Progenitor cell of endocrine pancreas (in vitro differentiated cells): ENCODE results near the gene DAZ4. TPM values are rescaled to one million over a fixed set of nuclear protein-coding genes. Genes with fewer than 3 reads are reported as not detected.
"Not testable (repeated sequence)": the region's sequence is repeated elsewhere in the genome, so short reads cannot be mapped to it uniquely, and the experiment has no call there.

ENCODE experiments used
- DNase-seq: peaks from one replicate; pipeline ENCODE4 v3.0.0; 2021; ENCODE audit warnings: low spot score; ENCODE audit not compliant: unreplicated experiment
- H3K27ac Mint-ChIP-seq: 2 replicates; pipeline ENCODE4 v1.8.0; 2021; ENCODE audit warnings: mild to moderate bottlenecking, moderate library complexity, mixed read lengths
- H3K27me3 Mint-ChIP-seq: 2 replicates; pipeline ENCODE4 v1.8.0; 2021; ENCODE audit warnings: mixed read lengths
- H3K36me3 Mint-ChIP-seq: 2 replicates; pipeline ENCODE4 v1.8.0; 2022; ENCODE audit warnings: mixed read lengths; ENCODE audit not compliant: insufficient read depth
- H3K4me1 Mint-ChIP-seq: 2 replicates; pipeline ENCODE4 v1.8.0; 2021; ENCODE audit warnings: low read depth, mixed read lengths
- H3K4me3 Mint-ChIP-seq: 2 replicates; pipeline ENCODE4 v1.8.0; 2021; ENCODE audit warnings: low read depth, mild to moderate bottlenecking, moderate library complexity, mixed read lengths
- H3K9me3 Mint-ChIP-seq: 2 replicates; pipeline ENCODE4 v1.8.0; 2021; ENCODE audit warnings: low read depth, mixed read lengths
- long read RNA-seq: library from polyadenylated mRNA; unstranded; transcript quantifications from one replicate; pipeline ENCODE4 v2.0.0, GENCODE V29; 2020
- total RNA-seq: library from RNA; stranded (reverse); gene quantifications from 2 replicates; pipeline ENCODE4 v1.2.1, GENCODE V29; 2021

DAZ4 gene
- not detected in 2 replicates for total RNA-seq
- long read RNA-seq: 0 reads

- not testable (repeated sequence) for H3K27me3 Mint-ChIP-seq, H3K4me1 Mint-ChIP-seq, H3K4me3 Mint-ChIP-seq, H3K27ac Mint-ChIP-seq, H3K36me3 Mint-ChIP-seq, H3K9me3 Mint-ChIP-seq, DNase-seq
Observed at GRCh38 chrY:24833619-24834018, at the start of gene DAZ4. DAZ4 (plus strand) TSS chrY:24833919; CDS start chrY:24834127, 208 bp downstream.

- H3K27me3 Mint-ChIP-seq, H3K27ac Mint-ChIP-seq, H3K9me3 Mint-ChIP-seq, H3K36me3 Mint-ChIP-seq, H3K4me3 Mint-ChIP-seq, H3K4me1 Mint-ChIP-seq, DNase-seq: not testable (repeated sequence)
Observed at GRCh38 chrY:24813293-24813692, 20.4 kb upstream of the DAZ4 start, which contains the start of gene DAZ3. DAZ3 (minus strand) TSS chrY:24813393; CDS start chrY:24813185, 208 bp downstream.

- not testable (repeated sequence) for H3K9me3 Mint-ChIP-seq, H3K4me3 Mint-ChIP-seq, H3K4me1 Mint-ChIP-seq, H3K36me3 Mint-ChIP-seq, H3K27ac Mint-ChIP-seq, DNase-seq, H3K27me3 Mint-ChIP-seq
Observed at GRCh38 chrY:24821836-24822235, 11.9 kb upstream of the DAZ4 start.

- H3K4me3 Mint-ChIP-seq, H3K27me3 Mint-ChIP-seq, H3K9me3 Mint-ChIP-seq, DNase-seq, H3K36me3 Mint-ChIP-seq, H3K4me1 Mint-ChIP-seq, H3K27ac Mint-ChIP-seq: not testable (repeated sequence)
Observed at GRCh38 chrY:24824184-24824879, 9.4 kb upstream of the DAZ4 start.

- not testable (repeated sequence) for H3K36me3 Mint-ChIP-seq, DNase-seq, H3K27ac Mint-ChIP-seq, H3K27me3 Mint-ChIP-seq, H3K4me1 Mint-ChIP-seq, H3K9me3 Mint-ChIP-seq, H3K4me3 Mint-ChIP-seq
Observed at GRCh38 chrY:24825069-24825468, 8.7 kb upstream of the DAZ4 start.

Other genes starting within 250 kb of the DAZ4 start
- not detected in 2 replicates for gene BPY2B, start 215.9 kb upstream of the DAZ4 start, total RNA-seq
- gene DAZ3, start 20.5 kb upstream of the DAZ4 start, total RNA-seq: not detected in 2 replicates
- gene BPY2C, start 218.2 kb downstream of the DAZ4 start, total RNA-seq: not detected in 2 replicates